Measurements from ENCODE around the gene SAXO1. TPM values are rescaled to one million over a fixed set of nuclear protein-coding genes. Genes with fewer than 3 reads are reported as not detected.

The SAXO1 gene
- total and polyA plus RNA-seq, 2 experiments from 2014 or later = 0.02 TPM; not detected in 1

DNA sequence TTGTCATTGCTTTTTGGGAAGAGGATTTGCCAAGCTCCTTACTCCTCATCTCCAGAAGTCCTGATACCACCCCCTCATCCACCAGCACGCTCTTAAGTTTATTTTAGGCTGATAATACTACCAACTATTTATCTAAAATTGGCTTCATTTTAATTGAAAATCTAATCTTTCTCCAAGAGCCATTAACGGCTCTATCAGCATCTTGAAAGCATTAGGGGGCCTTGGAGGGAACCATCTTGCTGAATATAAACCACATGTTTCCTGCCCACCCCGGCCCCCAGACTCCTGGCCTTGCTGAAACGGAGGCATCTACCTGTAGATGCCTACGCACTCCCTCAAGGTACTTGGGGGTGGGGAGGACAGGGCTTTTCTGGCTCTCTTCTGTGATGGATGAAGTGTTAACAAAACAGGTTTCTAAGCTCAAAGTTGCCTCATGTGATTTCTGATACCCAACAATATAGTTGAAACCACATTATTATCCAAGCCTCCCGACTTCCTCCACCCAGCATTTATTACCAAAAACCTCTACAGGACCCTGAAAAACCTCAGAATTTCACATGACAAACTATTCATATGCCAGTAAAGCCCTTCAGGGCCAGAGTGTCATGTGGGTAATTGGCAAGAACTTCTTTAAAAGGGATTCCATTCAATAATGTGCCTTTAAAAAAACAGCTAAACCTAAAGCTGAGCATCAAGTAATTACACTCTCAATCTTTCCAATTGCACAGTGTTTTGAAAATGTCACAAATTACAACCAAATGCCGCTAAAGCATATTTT is 96.7 kb downstream of the SAXO1 start:
- Histone ChIP-seq H3K9me2 (ENCODE audit: insufficient read depth) (no peaks in the 10 kb centered on the region; the same call in 1 of the 2 replicates), H3K36me3 (ENCODE audit: insufficient read depth) (no peaks in the 10 kb centered on the region), H3K27me3 (ENCODE audit: insufficient read depth) (no peaks in the 10 kb centered on the region), H3F3A (replicated peaks; ENCODE audit: low read depth) (no peaks in the 10 kb centered on the region), H3K79me2 (replicated peaks; ENCODE audit: insufficient read depth) (no peaks in the 10 kb centered on the region), H4K20me1 (replicated peaks; ENCODE audit: insufficient read depth) (no peaks in the 10 kb centered on the region), H3K27ac (ENCODE audit: low read depth) (no peak overlapping the region), H3K4me2 (no peak overlapping the region), H3K4me1 (ENCODE audit: insufficient read depth) (no peaks in the 10 kb centered on the region), H2AFZ (no peak overlapping the region), H3K4me3 (no peak overlapping the region)
- Mint-ChIP-seq H3K36me3 (ENCODE audit: low read depth) (no peaks in the 10 kb centered on the region), H3K27ac (no peak overlapping the region), H3K4me3 (no peak overlapping the region), H3K27me3 (ENCODE audit: insufficient read depth, low read depth, poor library complexity) (no peaks in the 10 kb centered on the region), H3K9me3 (no peaks in the 10 kb centered on the region), H3K4me1 (no peaks in the 10 kb centered on the region; the same call in 2 of the 3 replicates)
- ATAC-seq (no peak), DNase-seq (ENCODE audit: low spot score) (no peak)
- TF ChIP-seq ZNF114 (CRISPR knock-in tag; IDR thresholded peaks at IDR 0.05) (no peak), CREB1 (CRISPR knock-in tag; IDR thresholded peaks at IDR 0.05; ENCODE audit: low read depth) (no peak), EZH2 (IDR thresholded peaks at IDR 0.05; ENCODE audit: low read depth, unreplicated experiment) (no peak), JUNB (IDR thresholded peaks at IDR 0.05; ENCODE audit: unreplicated experiment) (no peak), ZNF331 (CRISPR knock-in tag; IDR thresholded peaks at IDR 0.05; ENCODE audit: low read depth) (no peak)
- TF ChIP-seq, protein P1, sequence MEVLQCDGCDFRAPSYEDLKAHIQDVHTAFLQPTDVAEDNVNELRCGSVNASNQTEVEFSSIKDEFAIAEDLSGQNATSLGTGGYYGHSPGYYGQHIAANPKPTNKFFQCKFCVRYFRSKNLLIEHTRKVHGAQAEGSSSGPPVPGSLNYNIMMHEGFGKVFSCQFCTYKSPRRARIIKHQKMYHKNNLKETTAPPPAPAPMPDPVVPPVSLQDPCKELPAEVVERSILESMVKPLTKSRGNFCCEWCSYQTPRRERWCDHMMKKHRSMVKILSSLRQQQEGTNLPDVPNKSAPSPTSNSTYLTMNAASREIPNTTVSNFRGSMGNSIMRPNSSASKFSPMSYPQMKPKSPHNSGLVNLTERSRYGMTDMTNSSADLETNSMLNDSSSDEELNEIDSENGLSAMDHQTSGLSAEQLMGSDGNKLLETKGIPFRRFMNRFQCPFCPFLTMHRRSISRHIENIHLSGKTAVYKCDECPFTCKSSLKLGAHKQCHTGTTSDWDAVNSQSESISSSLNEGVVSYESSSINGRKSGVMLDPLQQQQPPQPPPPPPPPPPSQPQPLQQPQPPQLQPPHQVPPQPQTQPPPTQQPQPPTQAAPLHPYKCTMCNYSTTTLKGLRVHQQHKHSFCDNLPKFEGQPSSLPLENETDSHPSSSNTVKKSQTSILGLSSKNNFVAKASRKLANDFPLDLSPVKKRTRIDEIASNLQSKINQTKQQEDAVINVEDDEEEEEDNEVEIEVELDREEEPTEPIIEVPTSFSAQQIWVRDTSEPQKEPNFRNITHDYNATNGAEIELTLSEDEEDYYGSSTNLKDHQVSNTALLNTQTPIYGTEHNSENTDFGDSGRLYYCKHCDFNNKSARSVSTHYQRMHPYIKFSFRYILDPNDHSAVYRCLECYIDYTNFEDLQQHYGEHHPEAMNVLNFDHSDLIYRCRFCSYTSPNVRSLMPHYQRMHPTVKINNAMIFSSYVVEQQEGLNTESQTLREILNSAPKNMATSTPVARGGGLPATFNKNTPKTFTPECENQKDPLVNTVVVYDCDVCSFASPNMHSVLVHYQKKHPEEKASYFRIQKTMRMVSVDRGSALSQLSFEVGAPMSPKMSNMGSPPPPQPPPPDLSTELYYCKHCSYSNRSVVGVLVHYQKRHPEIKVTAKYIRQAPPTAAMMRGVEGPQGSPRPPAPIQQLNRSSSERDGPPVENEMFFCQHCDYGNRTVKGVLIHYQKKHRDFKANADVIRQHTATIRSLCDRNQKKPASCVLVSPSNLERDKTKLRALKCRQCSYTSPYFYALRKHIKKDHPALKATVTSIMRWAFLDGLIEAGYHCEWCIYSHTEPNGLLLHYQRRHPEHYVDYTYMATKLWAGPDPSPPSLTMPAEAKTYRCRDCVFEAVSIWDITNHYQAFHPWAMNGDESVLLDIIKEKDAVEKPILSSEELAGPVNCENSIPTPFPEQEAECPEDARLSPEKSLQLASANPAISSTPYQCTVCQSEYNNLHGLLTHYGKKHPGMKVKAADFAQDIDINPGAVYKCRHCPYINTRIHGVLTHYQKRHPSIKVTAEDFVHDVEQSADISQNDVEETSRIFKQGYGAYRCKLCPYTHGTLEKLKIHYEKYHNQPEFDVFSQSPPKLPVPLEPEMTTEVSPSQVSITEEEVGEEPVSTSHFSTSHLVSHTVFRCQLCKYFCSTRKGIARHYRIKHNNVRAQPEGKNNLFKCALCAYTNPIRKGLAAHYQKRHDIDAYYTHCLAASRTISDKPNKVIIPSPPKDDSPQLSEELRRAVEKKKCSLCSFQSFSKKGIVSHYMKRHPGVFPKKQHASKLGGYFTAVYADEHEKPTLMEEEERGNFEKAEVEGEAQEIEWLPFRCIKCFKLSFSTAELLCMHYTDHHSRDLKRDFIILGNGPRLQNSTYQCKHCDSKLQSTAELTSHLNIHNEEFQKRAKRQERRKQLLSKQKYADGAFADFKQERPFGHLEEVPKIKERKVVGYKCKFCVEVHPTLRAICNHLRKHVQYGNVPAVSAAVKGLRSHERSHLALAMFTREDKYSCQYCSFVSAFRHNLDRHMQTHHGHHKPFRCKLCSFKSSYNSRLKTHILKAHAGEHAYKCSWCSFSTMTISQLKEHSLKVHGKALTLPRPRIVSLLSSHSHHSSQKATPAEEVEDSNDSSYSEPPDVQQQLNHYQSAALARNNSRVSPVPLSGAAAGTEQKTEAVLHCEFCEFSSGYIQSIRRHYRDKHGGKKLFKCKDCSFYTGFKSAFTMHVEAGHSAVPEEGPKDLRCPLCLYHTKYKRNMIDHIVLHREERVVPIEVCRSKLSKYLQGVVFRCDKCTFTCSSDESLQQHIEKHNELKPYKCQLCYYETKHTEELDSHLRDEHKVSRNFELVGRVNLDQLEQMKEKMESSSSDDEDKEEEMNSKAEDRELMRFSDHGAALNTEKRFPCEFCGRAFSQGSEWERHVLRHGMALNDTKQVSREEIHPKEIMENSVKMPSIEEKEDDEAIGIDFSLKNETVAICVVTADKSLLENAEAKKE (CRISPR knock-in tag; IDR thresholded peaks at IDR 0.05) = no peak
- TF ChIP-seq, protein P2, sequence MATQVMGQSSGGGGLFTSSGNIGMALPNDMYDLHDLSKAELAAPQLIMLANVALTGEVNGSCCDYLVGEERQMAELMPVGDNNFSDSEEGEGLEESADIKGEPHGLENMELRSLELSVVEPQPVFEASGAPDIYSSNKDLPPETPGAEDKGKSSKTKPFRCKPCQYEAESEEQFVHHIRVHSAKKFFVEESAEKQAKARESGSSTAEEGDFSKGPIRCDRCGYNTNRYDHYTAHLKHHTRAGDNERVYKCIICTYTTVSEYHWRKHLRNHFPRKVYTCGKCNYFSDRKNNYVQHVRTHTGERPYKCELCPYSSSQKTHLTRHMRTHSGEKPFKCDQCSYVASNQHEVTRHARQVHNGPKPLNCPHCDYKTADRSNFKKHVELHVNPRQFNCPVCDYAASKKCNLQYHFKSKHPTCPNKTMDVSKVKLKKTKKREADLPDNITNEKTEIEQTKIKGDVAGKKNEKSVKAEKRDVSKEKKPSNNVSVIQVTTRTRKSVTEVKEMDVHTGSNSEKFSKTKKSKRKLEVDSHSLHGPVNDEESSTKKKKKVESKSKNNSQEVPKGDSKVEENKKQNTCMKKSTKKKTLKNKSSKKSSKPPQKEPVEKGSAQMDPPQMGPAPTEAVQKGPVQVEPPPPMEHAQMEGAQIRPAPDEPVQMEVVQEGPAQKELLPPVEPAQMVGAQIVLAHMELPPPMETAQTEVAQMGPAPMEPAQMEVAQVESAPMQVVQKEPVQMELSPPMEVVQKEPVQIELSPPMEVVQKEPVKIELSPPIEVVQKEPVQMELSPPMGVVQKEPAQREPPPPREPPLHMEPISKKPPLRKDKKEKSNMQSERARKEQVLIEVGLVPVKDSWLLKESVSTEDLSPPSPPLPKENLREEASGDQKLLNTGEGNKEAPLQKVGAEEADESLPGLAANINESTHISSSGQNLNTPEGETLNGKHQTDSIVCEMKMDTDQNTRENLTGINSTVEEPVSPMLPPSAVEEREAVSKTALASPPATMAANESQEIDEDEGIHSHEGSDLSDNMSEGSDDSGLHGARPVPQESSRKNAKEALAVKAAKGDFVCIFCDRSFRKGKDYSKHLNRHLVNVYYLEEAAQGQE (IDR thresholded peaks at IDR 0.05; ENCODE audit: unreplicated experiment) = no peak

All from GM23338 (cell line).